ENCODE measurements around the gene XPR1. TPM values are rescaled to one million over a fixed set of nuclear protein-coding genes. Genes with fewer than 3 reads are reported as not detected.

XPR1 gene
- total RNA-seq, 1 experiment from 2014 or later: 39.7 TPM

- no TSS peak for BruUV-seq (replicated peaks)
- Mint-ChIP-seq H3K4me1 (ENCODE audit: insufficient read depth, unreplicated experiment) (peaks cover 23% of the 10 kb centered on the region), H3K36me3 (ENCODE audit: insufficient read depth, unreplicated experiment) (peaks cover 6% of the 10 kb centered on the region), H3K4me3 (ENCODE audit: unreplicated experiment) (no peak overlapping the region), H3K27ac (ENCODE audit: low read depth, unreplicated experiment) (no peak overlapping the region), H3K9me3 (ENCODE audit: unreplicated experiment) (no peaks in the 10 kb centered on the region), H3K27me3 (ENCODE audit: insufficient read depth, unreplicated experiment) (no peaks in the 10 kb centered on the region)
- POLR2A ChIA-PET: interaction anchor here (1.0 to 1.1 kb wide), 2 partner anchors 14 to 17 kb away, joined by 3 to 4 read pairs; no protein-coding TSS in a partner anchor
- peak; percentile 51 for DNase-seq (ENCODE audit: unreplicated experiment)
- no peak for TF ChIP-seq CTCF (IDR thresholded peaks at IDR 0.05; ENCODE audit: unreplicated experiment)
- intact Hi-C loops (cut with micrococcal nuclease): no loop called here
- CTCF ChIA-PET: interaction anchor here (0.7 to 3.0 kb wide), 4 partner anchors 13 to 544 kb away, joined by 3 to 11 read pairs (median 4); no protein-coding TSS in a partner anchor
Observed at GRCh38 chr1:180791806-180792205, 160.0 kb downstream of the XPR1 start.

- no peak for DNase-seq (ENCODE audit: unreplicated experiment)
- Mint-ChIP-seq H3K27ac (ENCODE audit: low read depth, unreplicated experiment) (no peak overlapping the region), H3K4me3 (ENCODE audit: unreplicated experiment) (no peak overlapping the region), H3K27me3 (ENCODE audit: insufficient read depth, unreplicated experiment) (no peaks in the 10 kb centered on the region), H3K36me3 (ENCODE audit: insufficient read depth, unreplicated experiment) (peaks cover 6% of the 10 kb centered on the region), H3K9me3 (ENCODE audit: unreplicated experiment) (no peaks in the 10 kb centered on the region), H3K4me1 (ENCODE audit: insufficient read depth, unreplicated experiment) (peaks cover 13% of the 10 kb centered on the region)
- POLR2A ChIA-PET: no interaction called here
- CTCF ChIA-PET: no interaction called here
- BruUV-seq (replicated peaks): no TSS peak
- intact Hi-C loops (cut with micrococcal nuclease): no loop called here
- TF ChIP-seq CTCF (IDR thresholded peaks at IDR 0.05; ENCODE audit: unreplicated experiment): no peak
Observed at GRCh38 chr1:180793451-180793850, 161.6 kb downstream of the XPR1 start.

GRCh38 chr1:180796897-180797640 lies 165.2 kb downstream of the XPR1 start:
- H3K4me1 Mint-ChIP-seq (ENCODE audit: insufficient read depth, unreplicated experiment): peaks cover under 1% of the 10 kb centered on the region
- CTCF ChIA-PET: no interaction called here
- BruUV-seq (replicated peaks): no TSS peak
- H3K36me3 Mint-ChIP-seq (ENCODE audit: insufficient read depth, unreplicated experiment): peaks cover 6% of the 10 kb centered on the region
- H3K27me3 Mint-ChIP-seq (ENCODE audit: insufficient read depth, unreplicated experiment): no peaks in the 10 kb centered on the region
- no peak overlapping the region for H3K4me3 Mint-ChIP-seq (ENCODE audit: unreplicated experiment)
- H3K9me3 Mint-ChIP-seq (ENCODE audit: unreplicated experiment): no peaks in the 10 kb centered on the region
- no peak overlapping the region for H3K27ac Mint-ChIP-seq (ENCODE audit: low read depth, unreplicated experiment)
- TF ChIP-seq CTCF (IDR thresholded peaks at IDR 0.05; ENCODE audit: unreplicated experiment): no peak
- POLR2A ChIA-PET: interaction anchor here (0.6 kb wide), 1 partner anchor 236 kb away, joined by 4 read pairs; no protein-coding TSS in a partner anchor
- DNase-seq (ENCODE audit: unreplicated experiment): no peak
- intact Hi-C loops (cut with micrococcal nuclease): no loop called here

GRCh38 chr1:180800945-180801344 lies 169.1 kb downstream of the XPR1 start:
- no TSS peak for BruUV-seq (replicated peaks)
- POLR2A ChIA-PET: interaction anchor here (1.2 kb wide), 1 partner anchor 16 kb away, joined by 3 read pairs; no protein-coding TSS in a partner anchor
- CTCF ChIA-PET: interaction anchor here (0.9 to 1.4 kb wide), 4 partner anchors 10 to 62 kb away, joined by 3 to 4 read pairs (median 4); no protein-coding TSS in a partner anchor
- no peaks in the 10 kb centered on the region for H3K27me3 Mint-ChIP-seq (ENCODE audit: insufficient read depth, unreplicated experiment)
- intact Hi-C loops (cut with micrococcal nuclease): no loop called here
- H3K9me3 Mint-ChIP-seq (ENCODE audit: unreplicated experiment): no peaks in the 10 kb centered on the region
- H3K4me3 Mint-ChIP-seq (ENCODE audit: unreplicated experiment): no peak overlapping the region
- H3K4me1 Mint-ChIP-seq (ENCODE audit: insufficient read depth, unreplicated experiment): no peaks in the 10 kb centered on the region
- DNase-seq (ENCODE audit: unreplicated experiment): no peak
- TF ChIP-seq CTCF (IDR thresholded peaks at IDR 0.05; ENCODE audit: unreplicated experiment): no peak
- no peak overlapping the region for H3K27ac Mint-ChIP-seq (ENCODE audit: low read depth, unreplicated experiment)
- H3K36me3 Mint-ChIP-seq (ENCODE audit: insufficient read depth, unreplicated experiment): no peaks in the 10 kb centered on the region
